ENCODE results near the gene ZBTB7C.

Gene ZBTB7C

DNA sequence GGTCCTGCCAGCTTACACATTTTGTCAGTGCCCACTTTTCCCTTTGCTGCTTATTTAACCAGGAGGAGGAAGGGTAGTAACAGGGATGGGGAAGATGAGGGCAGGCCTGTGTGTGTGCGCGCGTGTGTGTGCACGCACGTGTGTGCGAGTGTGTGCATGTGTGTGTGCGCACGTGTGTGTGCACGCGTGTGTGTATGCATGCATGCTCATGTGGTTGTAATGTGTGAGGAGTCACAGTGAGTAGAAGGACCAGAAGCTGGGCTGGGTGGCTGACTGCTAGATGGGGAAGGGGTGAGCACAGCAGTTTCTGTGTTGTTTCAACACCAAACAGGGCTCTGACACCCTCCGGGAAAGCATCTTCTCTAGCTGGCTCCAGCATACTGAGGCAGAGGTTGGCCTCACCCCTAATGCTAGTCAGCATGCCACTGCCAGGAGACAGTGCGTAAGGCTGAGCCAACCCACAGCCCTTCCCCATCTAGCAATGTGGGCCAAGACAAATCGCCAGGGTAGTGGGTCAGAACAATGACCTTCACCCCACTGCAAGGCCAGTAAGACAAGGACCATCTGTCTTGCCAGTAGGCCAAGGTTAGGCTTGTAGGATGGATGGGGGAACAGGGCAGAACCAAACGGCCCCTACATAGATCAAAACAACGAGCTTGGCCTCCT is 260.0 kb downstream of the ZBTB7C start:
- DNase-seq, result no peak

DNA sequence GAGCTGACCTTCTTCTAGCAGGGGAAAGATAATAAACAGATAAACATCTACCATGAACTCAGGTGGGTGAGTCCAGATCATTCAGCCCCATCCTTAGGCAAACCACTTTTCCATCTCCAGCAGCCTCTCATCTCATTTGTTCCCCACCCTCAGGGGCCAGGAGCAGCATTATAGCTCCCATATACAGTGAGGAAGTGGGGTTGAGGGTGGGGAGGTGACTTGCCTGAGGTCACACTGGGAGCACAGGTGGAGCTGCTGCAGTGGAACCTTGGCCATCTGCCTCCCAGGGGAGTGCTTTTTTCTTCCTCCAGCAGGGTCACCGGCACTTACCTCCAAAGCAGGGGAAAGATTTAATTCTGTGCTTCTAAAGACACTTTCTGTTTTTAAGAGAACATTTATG is 266.2 kb downstream of the ZBTB7C start:
- DNase-seq, result no peak

DNA sequence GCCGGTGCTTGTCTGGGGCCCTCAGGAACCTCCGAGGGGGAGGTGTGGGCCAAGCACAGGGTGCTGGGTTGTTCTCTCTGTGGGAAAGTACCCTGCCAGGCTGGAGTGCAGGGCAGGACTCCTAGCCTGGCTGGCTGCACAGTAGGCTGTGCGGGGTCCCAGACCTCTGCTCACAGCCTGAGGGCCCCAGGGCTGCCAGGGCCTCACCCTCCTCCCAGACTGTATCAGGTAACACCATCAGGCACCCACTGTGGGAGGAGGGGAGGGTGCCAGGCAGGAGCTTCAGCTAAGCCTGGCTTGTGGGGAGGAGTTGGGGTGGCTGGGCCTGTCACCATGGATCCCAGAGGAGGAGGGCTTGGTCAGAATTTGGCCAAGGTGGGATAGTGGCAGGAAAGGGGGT is 266.8 kb downstream of the ZBTB7C start:
- DNase-seq, result no peak

DNA sequence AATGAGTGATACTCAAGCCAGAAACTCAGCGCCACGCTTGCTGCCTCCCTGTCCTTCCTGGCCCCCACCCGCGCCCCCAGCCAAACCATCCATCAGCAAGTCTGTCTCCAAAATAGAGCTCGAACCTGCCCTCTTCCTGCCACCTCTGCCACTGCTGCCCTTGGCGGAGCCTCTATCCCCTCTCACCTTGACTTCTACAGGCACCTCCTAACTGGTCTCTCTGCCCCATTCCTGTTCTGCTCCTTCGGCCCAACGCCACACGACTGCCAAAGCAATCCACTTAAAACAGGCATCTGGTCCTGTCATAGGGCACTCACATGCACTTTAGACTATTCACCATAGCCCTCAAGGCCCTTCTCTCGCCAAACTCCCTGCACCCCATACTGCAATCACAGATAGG is 268.5 kb downstream of the ZBTB7C start:
- no peak for DNase-seq

DNA sequence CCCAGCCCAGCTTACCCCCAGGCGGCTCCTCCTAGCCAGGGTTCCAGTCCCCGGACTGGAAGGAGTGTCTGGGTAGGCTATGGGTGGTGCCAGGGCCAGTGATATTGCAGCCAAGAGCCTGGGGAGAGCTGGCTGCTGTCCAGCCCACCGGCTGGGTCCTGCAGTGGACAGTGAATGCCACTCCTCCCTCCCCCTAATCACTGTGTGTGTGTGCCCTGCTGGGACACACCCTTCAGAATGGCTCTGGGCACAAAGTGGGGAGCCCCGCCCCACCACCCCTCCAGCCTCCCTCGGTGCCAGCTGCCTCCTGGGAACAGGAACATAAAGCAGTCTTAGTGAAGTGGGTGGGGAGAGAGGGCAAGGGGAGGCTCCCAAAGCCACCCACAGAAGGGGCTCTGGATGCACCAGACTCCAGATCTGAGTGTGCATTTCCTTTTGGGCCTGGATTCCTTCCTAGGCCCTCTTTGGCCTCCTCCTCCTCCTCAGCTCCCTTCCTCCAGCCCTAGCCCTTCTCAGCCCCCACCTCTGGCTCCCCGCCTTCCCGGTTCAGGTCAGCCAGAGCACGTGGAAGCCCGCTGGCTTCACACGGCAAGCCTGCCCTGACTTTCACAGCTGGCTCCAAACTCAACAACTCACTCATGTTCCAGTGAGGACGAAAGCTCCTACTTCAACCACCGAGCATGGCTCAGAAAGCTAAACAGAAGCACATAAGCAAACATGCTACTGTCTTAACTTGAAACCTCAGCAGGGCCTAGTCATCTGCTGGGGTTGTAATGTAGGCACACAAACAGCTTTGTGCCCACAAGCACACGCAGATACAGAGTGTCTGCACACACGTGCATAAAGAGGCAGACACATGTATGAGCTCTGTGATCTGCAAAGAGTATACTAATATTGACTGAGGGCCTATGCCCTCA is 269.5 kb downstream of the ZBTB7C start:
- peak in 6 of 51 donors; percentile 5 to 31 (median 16) for DNase-seq

DNA sequence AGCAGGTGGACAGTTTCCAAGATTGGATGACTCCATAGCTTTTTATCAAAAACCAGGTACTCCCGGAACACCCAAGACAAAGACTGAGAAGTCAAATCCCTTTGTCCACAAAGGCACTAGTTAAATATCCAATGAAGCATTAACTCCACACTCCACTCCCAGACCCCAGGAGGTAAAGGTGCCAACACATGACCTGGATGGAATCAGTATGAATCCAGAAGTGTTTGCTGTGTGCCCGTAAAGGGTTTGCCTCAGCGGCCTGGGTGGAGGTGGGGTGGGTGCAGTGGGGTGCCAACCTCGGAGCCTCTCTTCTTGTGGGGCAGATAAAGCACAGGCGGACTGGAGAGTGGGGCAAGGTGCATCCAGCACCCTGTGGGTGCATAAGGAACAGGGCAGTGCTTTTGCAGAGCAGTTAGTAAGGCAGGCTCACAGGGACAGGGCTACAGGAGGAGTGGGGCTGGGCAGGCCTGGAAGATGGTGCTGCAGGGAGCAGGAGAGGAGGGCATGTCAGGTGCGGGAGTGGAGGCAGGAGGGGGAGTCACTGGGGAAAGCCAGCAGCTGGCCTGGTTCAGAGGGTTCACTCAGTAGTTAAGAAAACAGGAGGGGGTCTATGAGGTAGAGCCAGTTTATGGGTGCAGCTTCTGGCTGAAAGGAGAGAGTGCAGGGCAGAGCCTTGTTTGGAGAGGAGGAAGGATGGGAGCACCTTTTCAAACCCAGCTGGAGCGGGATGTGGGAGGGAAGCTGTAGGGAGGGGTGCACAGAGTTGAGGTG is 270.3 kb downstream of the ZBTB7C start:
- DNase-seq, result no peak

DNA sequence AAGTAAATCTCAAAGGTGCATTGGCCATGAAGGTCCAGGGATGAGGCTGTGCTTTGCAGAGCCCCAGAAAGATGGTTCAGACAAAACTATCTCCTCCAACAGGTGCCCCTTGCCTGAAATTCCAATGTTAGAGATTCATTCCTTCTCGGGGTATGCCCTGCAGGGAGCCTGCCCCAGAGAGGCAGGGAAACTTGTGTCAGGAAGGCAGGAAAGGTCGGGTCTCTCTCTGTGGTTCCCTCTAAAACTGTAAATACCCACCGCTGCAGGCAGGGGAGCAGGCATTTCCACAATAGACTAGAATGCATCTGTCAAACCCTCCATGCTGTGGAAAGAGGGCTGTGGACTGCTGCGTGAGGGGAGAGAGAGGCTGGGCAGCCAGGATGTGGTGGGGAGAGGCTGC is 271.0 kb downstream of the ZBTB7C start:
- DNase-seq, result no peak

DNA sequence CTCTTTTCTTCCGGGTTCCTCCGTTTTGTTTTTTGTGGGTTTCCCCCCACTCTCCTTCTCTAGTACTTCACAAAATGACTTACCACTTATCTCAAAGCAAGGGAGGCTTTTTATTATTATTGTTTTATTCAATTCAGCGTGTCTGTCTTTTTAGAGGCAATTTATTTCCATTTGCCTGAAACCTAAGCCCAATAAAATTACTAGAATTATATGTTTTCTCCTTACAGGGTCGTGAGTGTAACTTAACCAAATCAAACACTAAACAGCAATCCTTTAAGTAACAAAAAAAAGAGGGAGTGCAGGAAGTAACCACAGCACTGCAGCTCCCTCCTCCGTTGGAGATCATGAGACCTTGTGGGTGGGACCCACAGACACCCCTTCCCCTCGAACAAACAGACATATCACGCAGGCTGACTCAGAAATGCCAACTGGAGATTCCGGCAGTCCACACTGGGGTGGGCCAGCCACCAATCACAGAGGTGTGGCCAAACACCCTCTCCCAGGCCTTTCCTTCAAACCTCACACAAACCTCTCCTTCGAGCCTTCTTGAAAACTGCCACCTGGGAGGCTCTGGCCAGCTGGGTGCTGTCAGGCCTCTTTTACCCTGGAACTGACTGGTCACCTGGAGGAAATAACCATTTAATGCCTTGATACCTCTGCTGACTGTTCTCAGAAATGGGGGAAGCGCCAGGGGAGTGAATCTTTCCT is 271.7 kb downstream of the ZBTB7C start:
- no peak for DNase-seq

DNA sequence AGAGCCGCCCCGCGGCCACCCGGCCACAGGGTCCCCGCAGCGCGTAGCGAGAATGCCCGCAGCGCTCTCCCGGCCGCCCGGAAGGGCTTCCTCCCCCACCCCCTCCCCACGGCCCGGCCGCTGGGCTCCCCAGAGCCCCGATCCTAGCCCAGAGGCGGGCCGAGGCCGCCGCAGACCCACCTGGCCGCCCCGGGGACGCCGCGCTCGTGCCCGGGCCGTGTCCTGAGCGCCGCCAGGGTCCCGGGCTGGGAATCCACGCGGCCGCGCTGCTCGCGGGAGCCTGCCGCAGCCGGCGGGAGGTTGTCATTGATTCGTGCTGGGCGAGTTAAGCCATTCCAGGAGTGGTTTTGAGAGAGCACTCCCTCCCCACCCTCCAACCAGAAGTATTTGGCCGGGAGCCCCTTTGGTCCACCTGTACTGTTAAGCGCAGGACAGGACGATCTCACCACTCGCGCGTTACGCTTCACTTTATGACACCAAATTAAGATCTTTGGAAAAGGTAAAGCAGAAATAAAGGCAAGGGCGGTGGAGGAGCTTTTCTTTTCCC is 272.3 kb downstream of the ZBTB7C start:
- DNase-seq, result peak in 2 of 51 donors; percentile 6 to 11

DNA sequence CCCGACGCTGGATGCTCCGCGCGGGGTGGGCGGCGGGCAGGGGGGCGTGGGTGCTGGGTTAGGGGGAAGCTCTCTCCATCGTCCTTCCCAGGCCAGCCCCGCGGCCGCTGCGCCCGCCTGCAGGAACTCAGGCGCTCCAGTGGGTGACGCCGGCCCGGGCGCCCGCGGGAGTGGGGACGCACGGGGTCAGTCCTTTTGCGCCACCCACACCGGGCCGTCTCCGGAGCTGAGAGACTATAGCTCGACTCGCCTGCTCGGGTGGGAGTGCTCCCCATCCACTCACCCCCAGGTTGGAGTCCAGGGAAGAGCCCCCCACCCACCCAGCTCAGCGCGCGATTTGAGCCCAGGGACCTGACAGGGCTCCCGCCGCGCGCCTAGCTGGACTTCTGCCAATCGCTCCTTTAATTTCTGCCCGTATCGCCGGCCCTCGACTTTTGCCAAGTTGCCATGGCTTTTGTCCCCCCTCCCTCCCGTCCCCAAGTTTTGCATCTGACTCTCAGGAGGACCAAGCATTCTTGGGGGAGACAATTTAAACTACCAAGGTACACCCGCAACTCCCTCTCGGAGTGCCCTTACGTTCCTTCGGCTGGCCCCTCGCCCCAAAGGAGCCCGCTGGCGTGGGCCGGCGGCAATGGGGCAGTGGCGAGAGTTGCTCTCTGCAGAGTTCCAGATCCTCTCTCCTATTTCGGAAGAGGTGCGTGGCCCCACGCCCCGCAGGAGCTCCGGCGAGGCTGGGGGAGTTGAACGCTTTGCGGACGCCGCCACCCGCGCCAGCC is 272.9 kb downstream of the ZBTB7C start:
- peak in 6 of 51 donors; percentile 10 to 38 (median 33) for DNase-seq

DNA sequence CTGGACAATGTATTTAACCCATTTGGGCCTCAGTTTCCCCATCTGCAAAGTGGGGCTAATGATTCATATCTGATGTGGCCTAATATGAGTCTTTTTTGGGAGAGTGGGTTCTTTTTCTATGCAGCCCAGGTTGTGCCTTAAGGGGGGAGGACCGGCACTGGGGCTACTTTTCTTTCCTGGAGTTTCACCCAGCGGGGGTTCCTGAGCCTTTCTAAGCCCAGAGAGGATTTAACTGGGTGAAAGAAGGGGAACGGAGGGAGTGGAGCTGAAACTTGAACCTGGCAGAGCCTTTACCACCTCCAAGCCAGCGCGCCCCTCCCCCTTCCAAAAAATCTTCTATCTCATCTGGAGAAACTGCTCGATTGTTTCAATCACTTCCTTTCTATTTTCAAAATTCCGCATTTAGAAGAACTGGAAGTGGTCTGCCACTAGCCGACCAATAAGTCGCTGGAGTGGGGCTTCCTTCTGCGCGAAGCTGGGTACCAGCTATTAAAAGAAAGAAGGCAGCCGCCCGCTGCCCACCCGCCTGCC is 273.7 kb downstream of the ZBTB7C start:
- DNase-seq, result no peak

DNA sequence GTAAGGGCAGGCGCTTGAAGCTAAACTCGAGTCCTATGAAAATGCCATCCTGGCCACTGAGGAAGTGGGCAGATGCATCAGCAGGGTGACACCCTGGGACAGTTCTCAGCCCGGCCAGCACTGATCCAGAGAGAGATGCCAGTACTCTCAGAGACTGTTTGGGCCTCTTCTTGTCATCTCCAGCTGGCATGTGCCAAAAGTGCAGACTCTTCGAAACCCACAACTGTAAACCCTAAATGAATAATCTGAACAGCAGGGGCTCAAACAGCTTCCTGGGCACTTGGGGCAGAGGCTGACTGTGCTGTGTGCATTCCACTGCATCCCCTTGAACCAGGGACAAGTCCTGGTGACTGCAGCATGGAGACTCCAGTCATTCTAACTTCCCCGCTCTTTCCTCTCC is 274.6 kb downstream of the ZBTB7C start:
- no peak for DNase-seq

DNA sequence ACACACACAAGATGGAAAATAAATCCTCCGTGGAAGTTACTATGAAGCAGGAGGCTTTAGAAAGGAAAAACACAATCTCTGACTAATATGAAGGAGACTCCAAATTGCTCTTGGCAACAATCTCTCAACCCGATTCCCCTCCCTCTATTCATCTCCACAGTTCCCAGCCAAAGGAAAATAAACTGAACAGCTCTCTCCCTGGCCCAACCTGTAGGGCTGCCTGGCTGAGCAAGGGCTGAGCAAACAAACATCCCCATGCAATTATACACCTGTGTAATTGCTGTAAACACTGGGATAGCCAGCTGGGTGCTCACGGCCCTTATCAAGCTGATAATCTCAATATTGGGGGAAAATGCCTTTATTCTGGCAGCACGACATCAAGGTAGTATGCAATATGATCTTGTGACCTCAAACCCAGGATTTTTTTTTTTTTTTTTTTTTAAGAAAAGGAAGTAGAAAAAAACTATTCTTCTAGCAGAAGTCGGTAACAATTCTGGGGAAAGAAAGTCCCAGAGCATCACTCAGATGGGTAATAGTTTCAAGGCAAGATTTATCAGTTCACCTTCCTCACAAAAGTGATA is 275.4 kb downstream of the ZBTB7C start:
- DNase-seq, result no peak

DNA sequence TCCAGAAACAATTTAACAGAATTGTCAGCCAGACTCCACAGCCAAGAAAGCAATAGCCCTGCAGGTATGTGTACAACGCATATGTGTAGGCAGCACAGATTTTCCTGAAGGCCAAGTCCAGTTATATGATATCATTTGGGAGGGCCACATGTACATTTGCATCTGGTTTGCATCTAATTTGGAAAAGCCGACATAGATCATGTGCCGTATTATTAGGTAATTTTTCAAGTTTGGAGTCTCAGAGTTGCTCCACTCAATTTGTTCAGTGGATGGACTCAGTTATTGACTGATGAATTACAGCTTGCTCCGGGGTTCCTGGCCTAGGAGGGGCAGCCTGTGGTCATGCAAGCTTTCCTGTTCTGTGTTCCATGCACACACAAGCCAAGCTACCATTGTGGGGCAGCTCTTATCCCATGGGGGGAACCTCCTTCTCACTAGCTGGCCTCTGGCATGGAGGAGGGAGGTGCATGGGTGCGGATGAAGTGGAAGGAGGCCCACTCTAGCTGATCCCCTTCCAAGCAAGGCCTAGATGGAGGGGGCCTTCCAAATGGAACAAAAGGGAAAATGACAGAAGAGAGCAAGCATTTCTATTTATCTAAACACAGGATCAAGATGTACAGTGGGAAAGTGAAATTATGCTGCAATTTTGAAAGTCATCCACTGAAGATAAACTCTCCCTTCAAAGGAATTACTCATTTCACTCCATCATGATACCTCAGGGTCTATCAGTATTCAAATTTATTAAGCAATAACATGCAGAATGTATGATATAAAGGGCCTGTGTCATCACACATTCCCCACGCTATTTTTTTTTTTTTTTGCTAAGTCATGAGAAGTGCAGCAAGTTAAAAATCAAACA is 276.2 kb downstream of the ZBTB7C start:
- DNase-seq, result no peak

DNA sequence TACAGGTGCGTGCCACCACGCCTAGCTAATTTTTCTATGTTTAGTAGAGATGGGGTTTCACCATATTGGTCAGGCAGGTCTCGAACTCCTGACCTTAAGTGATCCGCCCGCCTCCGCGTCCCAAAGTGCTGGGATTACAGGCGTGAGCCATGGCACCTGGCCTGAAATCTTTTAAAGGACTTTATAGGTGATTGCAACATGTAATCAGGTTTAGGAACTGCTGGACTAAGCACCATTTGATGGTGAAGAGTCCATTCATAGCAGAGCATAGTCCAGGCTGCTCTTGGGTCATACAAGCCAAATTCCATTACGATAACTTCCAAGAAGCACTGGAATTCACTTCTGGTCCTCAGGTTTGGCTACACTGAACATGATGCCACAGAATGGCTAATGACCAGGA is 278.1 kb downstream of the ZBTB7C start:
- DNase-seq, result no peak

DNA sequence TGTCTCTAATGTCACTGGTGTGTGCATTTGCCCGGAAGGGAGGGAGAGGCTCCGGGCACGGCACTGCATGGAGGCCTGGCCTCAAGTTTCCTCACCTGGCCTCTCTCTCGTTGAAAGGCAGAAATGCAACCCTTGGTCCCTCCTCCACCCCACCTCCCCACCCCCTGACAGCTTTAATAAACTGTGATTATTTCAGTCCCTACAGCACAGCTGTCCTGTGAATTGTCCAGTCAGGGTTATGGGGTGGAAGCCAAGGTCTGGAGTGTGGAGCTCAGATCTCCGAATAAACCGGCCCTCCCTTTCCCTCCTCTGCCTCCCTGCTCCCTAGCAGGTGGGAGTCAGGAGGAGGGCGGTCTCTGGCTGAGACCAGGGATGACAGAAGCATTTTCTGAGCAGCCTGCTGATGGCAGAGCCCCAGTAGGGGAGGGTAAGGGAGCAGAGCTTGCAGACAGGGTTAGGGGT is 279.5 kb downstream of the ZBTB7C start:
- DNase-seq, result no peak

DNA sequence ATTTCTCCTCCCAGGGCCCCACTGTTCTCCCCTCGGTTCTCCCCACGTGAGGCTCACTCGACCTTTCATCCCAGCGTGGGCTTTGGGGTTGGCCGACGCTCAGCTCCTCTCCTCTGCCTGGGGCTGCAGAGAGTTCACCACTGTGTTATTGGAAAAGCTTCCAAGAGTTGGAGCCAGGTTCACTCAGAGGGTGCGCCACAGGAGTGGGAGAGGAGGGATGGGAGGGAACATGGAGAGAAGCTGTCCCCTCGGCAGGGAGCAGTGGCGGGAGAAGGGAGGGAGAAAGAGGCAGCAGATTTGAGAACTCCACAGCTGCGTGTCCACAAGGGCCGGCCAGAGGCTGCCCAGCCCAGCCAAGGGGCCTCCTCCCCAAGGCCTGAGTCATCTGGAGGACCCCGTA is 281.6 kb downstream of the ZBTB7C start:
- no peak for DNase-seq

DNA sequence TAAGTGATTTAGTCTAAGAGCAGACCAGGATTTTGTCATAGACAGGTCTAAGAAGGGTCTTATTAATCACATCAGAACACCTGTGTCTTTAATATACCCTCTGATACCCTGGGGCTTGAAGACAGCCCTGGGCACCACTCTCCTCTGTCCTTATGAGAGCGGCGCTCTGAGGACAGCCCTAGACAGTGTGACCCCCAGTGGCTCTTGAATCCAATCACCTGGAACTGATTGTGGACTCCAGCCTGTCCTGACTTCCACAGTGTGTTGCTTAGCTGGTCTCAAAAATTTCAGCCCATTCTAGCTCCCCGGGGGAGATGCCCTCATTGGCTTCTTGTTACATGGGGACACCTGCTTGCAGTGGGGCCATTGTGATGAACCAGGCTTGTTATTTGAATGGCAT is 282.9 kb downstream of the ZBTB7C start:
- DNase-seq, result no peak

DNA sequence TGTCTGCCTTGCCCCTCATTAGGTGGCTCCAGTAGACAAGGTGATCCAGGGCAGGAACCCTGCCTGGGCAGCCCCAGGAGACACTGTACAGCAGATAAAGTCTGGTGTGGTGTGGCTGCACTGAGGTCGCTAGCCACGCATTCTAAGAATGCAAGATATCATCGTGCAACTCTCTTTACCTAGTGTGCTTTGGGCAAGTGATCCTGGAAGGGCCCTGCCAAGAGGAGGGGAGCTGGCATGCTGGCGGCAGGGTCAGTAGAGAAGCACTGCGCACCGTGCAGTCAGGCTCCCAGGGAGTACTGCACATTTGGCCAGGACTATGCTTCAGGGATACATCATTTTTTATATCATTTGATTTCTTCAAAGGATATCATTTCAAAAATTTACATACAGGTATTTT is 283.5 kb downstream of the ZBTB7C start:
- no peak for DNase-seq
